Measurements from ENCODE around the gene SLC17A4.

GRCh38 chr6:25821341-25821740 is 66.8 kb downstream of the SLC17A4 start:
- TF ChIP-seq CTCF (IDR thresholded peaks at IDR 0.05) (no peak), POLR2A (IDR thresholded peaks at IDR 0.05) (no peak)

All from thyroid gland (tissue), 4 donors.